Esophagus muscularis mucosa (tissue), 4 donors: Measurements from ENCODE around the gene NEO1.

Experiments used
- CTCF ChIP-seq, 3 experiments: fragments of 200-600 bp in 2 of 3; fragments of 450-650 bp in 1 of 3; sonication (generic) in 2 of 3; IDR thresholded peaks; one replicate each; pipeline ENCODE4 v1.5.1; 2017 to 2019; ENCODE audit warnings: antibody characterized with exemption in 3 of 3, mild to moderate bottlenecking in 2 of 3, moderate library complexity in 1 of 3
- EP300 ChIP-seq: sonication (generic); formaldehyde crosslinking; IDR thresholded peaks from one replicate; pipeline ENCODE4 v1.6.1; 2017; ENCODE audit warnings: antibody characterized with exemption
- POLR2A ChIP-seq: fragments of 450-650 bp; IDR thresholded peaks from one replicate; pipeline ENCODE4 v1.6.1; 2017; ENCODE audit warnings: antibody characterized with exemption, moderate library complexity, mild to moderate bottlenecking, low read depth
- POLR2AphosphoS5 ChIP-seq, 2 donors: sonication (generic); formaldehyde crosslinking; IDR thresholded peaks; one replicate each; pipeline ENCODE4 v1.6.1; 2017; ENCODE audit warnings: antibody characterized with exemption in 2 of 2

DNA sequence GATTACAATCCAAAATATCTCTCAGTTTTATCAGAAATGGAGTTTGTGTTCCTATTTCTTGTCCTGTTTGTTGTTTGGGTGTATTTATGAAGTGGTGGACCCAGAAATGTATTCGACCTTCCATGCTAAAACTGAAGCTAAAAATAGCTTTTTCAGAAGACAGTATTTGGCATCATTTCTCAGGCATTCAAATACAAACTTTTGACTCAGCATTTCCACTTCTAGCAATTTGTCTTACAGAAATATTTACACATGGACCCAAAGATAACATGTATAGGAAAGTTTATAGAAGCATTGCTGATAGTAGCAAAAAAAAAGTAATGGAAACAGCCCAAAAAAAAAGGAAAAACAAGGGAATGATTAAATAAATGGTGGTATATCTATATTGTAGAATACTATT is 160.2 kb downstream of the NEO1 start:
- TF ChIP-seq CTCF (IDR thresholded peaks at IDR 0.05) (no peak), EP300 (no peak), POLR2AphosphoS5 (IDR thresholded peaks at IDR 0.05) (no peak), POLR2A (no peak)
